ENCODE data around the gene TYSND1. TPM values are rescaled to one million over a fixed set of nuclear protein-coding genes. Genes with fewer than 3 reads are reported as not detected.
"Not testable (repeated sequence)": the region's sequence is repeated elsewhere in the genome, so short reads cannot be mapped to it uniquely, and the experiment has no call there.

The TYSND1 gene
- total RNA-seq, 1 experiment from 2014 or later, result 39.3 TPM

- TF ChIP-seq TCF7L2 (IDR thresholded peaks at IDR 0.05; ENCODE audit: low read depth, low read length) (no peak), SIN3A (IDR thresholded peaks at IDR 0.05; ENCODE audit: borderline replicate concordance, insufficient read depth, low read depth, low read length) (no peak), POLR2AphosphoS5 (IDR thresholded peaks at IDR 0.05; ENCODE audit: low read depth, low read length) (no peak), CTCF (IDR thresholded peaks at IDR 0.05) (no peak)
- TF ChIP-seq, protein P1, sequence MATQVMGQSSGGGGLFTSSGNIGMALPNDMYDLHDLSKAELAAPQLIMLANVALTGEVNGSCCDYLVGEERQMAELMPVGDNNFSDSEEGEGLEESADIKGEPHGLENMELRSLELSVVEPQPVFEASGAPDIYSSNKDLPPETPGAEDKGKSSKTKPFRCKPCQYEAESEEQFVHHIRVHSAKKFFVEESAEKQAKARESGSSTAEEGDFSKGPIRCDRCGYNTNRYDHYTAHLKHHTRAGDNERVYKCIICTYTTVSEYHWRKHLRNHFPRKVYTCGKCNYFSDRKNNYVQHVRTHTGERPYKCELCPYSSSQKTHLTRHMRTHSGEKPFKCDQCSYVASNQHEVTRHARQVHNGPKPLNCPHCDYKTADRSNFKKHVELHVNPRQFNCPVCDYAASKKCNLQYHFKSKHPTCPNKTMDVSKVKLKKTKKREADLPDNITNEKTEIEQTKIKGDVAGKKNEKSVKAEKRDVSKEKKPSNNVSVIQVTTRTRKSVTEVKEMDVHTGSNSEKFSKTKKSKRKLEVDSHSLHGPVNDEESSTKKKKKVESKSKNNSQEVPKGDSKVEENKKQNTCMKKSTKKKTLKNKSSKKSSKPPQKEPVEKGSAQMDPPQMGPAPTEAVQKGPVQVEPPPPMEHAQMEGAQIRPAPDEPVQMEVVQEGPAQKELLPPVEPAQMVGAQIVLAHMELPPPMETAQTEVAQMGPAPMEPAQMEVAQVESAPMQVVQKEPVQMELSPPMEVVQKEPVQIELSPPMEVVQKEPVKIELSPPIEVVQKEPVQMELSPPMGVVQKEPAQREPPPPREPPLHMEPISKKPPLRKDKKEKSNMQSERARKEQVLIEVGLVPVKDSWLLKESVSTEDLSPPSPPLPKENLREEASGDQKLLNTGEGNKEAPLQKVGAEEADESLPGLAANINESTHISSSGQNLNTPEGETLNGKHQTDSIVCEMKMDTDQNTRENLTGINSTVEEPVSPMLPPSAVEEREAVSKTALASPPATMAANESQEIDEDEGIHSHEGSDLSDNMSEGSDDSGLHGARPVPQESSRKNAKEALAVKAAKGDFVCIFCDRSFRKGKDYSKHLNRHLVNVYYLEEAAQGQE (IDR thresholded peaks at IDR 0.05; ENCODE audit: insufficient read depth in 1 of 2, low read depth in 2 of 2, low read length in 1 of 2), result no peak
- Histone ChIP-seq H3K9me3 (ENCODE audit: control insufficient read depth, insufficient read depth, low read depth, low read length) (no peaks in the 10 kb centered on the region), H3K36me3 (ENCODE audit: control insufficient read depth, insufficient read depth, low read length) (no peaks in the 10 kb centered on the region), H3K4me1 (ENCODE audit: control insufficient read depth, insufficient read depth, low read length) (no peaks in the 10 kb centered on the region), H3K4me3 (ENCODE audit: low read depth in 2 of 2, low read length in 2 of 2) (no peak overlapping the region), H3K27ac (ENCODE audit: low read length) (no peak overlapping the region), H3K27me3 (ENCODE audit: control insufficient read depth, insufficient read depth, low read length) (no peaks in the 10 kb centered on the region)
- intact Hi-C loops (cut with micrococcal nuclease; ENCODE audit: unreplicated experiment) (no loop called here), in situ Hi-C loops (cut with HindIII; ENCODE audit: low pct_unique_long_range_greater_than_20kb, low sequenced_read_pairs) (no loop called here)
- ChIA-PET CTCF (no interaction called here), POLR2A (no interaction called here)
- ATAC-seq (no peak), DNase-seq (ENCODE audit: low read depth, low spot score) (no peak)
- no TSS peak for BruUV-seq (replicated peaks)
Measured at GRCh38 chr10:70101668-70102067, 44.8 kb downstream of the TYSND1 start.

DNA sequence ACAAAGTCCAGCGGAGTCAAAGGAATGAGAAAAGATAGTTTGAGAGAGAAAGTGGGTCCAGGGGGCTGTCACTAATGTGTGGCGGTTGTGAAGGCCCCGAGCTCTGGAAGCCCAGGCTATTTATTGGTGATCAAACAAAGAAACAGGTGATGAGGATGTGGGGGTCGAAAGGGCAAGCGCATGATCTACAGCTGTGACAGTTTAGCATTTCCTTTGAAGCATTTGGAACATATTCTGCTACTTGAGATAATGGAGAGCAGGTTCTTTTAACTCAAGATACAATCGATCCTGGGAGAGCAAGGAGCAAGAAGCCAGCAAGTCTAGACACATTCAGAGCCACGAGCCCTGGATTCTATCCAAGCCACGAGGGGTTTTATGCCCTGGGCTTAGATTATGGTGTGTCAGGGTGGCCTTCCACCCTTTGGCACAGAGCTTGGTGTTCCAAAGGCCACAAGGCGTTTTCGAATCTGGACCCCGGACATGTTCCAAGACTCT lies 45.4 kb downstream of the TYSND1 start:
- BruUV-seq (replicated peaks); H3K27me3 ChIP-seq (ENCODE audit: control insufficient read depth, insufficient read depth, low read length); POLR2A ChIA-PET; H3K36me3 ChIP-seq (ENCODE audit: control insufficient read depth, insufficient read depth, low read length); DNase-seq (ENCODE audit: low read depth, low spot score); H3K4me3 ChIP-seq (ENCODE audit: low read depth in 2 of 2, low read length in 2 of 2); H3K4me1 ChIP-seq (ENCODE audit: control insufficient read depth, insufficient read depth, low read length); H3K27ac ChIP-seq (ENCODE audit: low read length); ATAC-seq; H3K9me3 ChIP-seq (ENCODE audit: control insufficient read depth, insufficient read depth, low read depth, low read length); intact Hi-C loops (cut with micrococcal nuclease; ENCODE audit: unreplicated experiment); in situ Hi-C loops (cut with HindIII; ENCODE audit: low pct_unique_long_range_greater_than_20kb, low sequenced_read_pairs): not testable (repeated sequence)
- CTCF ChIA-PET, result interaction anchor here (0.5 kb wide), 1 partner anchor 296 kb away, joined by 5 read pairs; no protein-coding TSS in a partner anchor

DNA sequence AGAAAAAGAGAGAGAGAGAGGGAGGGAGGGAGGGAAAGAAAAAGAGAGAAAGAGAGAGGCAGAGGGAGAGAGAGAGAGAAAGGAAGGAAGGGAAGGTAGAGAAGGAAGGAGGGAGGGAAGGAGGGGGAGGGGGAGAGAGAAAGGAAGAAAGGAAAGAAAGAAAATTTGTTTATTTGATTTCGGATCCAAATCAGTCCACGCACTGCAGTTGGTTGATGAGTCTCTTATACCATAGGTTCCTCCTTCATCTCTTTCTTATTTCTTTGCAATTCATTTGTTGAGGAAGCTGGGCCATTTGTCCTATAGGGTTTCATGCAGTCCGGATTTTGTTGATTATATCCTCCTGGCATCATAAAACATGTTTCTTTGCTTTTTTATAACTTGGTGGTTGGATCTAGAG lies 48.2 kb downstream of the TYSND1 start:
- no TSS peak for BruUV-seq (replicated peaks)
- Histone ChIP-seq H3K4me3 (ENCODE audit: low read depth in 2 of 2, low read length in 2 of 2) (no peak overlapping the region), H3K36me3 (ENCODE audit: control insufficient read depth, insufficient read depth, low read length) (no peaks in the 10 kb centered on the region), H3K9me3 (ENCODE audit: control insufficient read depth, insufficient read depth, low read depth, low read length) (no peaks in the 10 kb centered on the region), H3K4me1 (ENCODE audit: control insufficient read depth, insufficient read depth, low read length) (no peaks in the 10 kb centered on the region), H3K27ac (ENCODE audit: low read length) (no peak overlapping the region), H3K27me3 (ENCODE audit: control insufficient read depth, insufficient read depth, low read length) (peaks cover 4% of the 10 kb centered on the region; the same call in 1 of the 2 replicates)
- CTCF ChIA-PET, result no interaction called here
- in situ Hi-C loops (cut with HindIII; ENCODE audit: low pct_unique_long_range_greater_than_20kb, low sequenced_read_pairs), result no loop called here
- intact Hi-C loops (cut with micrococcal nuclease; ENCODE audit: unreplicated experiment), result no loop called here
- DNase-seq (ENCODE audit: low read depth, low spot score), result no peak
- POLR2A ChIA-PET, result no interaction called here
- ATAC-seq, result no peak
- TF ChIP-seq SIN3A (IDR thresholded peaks at IDR 0.05; ENCODE audit: borderline replicate concordance, insufficient read depth, low read depth, low read length) (no peak), POLR2AphosphoS5 (IDR thresholded peaks at IDR 0.05; ENCODE audit: low read depth, low read length) (no peak), TCF7L2 (IDR thresholded peaks at IDR 0.05; ENCODE audit: low read depth, low read length) (no peak), CTCF (IDR thresholded peaks at IDR 0.05) (no peak)
- TF ChIP-seq, protein P1 (IDR thresholded peaks at IDR 0.05; ENCODE audit: insufficient read depth in 1 of 2, low read depth in 2 of 2, low read length in 1 of 2), result no peak

Data from Panc1 (cell line).